Right lobe of liver (tissue), 4 donors: Measurements from ENCODE around the gene ANKS4B.

Experiments used
- CTCF ChIP-seq, 4 donors: fragments of 200-600 bp in 3 of 4; fragments of 450-650 bp in 1 of 4; IDR thresholded peaks; one replicate each; pipeline versions ENCODE4 v1.5.1 to v1.8.0; 2016 to 2022; ENCODE audit warnings: antibody characterized with exemption in 4 of 4, mild to moderate bottlenecking in 2 of 4
- POLR2A ChIP-seq: fragments of 450-650 bp; IDR thresholded peaks from one replicate; pipeline ENCODE4 v1.6.1; 2017; ENCODE audit warnings: antibody characterized with exemption, mild to moderate bottlenecking
- donor health status: DM: no; HTN: no; CAD: no.
- donor health status: DM: no; HTN: no; CAD: no.
- donor health status: DM: no; HTN: yes; CAD: no.

GRCh38 chr16:21272253-21272652, 38.8 kb downstream of the ANKS4B start:
- TF ChIP-seq CTCF (IDR thresholded peaks at IDR 0.05) (no peak), POLR2A (no peak)
